ENCODE results near the gene KRT34. TPM values are rescaled to one million over a fixed set of nuclear protein-coding genes. Genes with fewer than 3 reads are reported as not detected.
"Not testable (repeated sequence)": the region's sequence is repeated elsewhere in the genome, so short reads cannot be mapped to it uniquely, and the experiment has no call there.

KRT34 gene
- total RNA-seq, 1 donor from 2014 or later, result not detected

GRCh38 chr17:41403404-41404023 is 21.4 kb upstream of the KRT34 start:
- intact Hi-C loops (cut with DNase I), result no loop called here
- Histone ChIP-seq H3K27me3 (ENCODE audit: low read depth) (no peaks in the 10 kb centered on the region), H3K4me3 (no peak overlapping the region), H3K27ac (no peak overlapping the region), H3K36me3 (no peaks in the 10 kb centered on the region), H3K4me1 (no peaks in the 10 kb centered on the region), H3K9me3 (no peaks in the 10 kb centered on the region)
- no peak for ATAC-seq
- TF ChIP-seq CTCF (IDR thresholded peaks at IDR 0.05), result no peak
- no peak for DNase-seq

- H3K27ac ChIP-seq, result no peak overlapping the region
- intact Hi-C loops (cut with DNase I), result no loop called here
- TF ChIP-seq CTCF (IDR thresholded peaks at IDR 0.05), result no peak
- H3K9me3 ChIP-seq, result no peaks in the 10 kb centered on the region
- H3K27me3 ChIP-seq (ENCODE audit: low read depth), result no peaks in the 10 kb centered on the region
- ATAC-seq (no peak), DNase-seq (no peak)
- H3K4me1 ChIP-seq, result no peaks in the 10 kb centered on the region
- H3K36me3 ChIP-seq, result no peaks in the 10 kb centered on the region
- no peak overlapping the region for H3K4me3 ChIP-seq
These were observed 20.1 kb upstream of the KRT34 start for GRCh38 chr17:41402161-41402560.

GRCh38 chr17:41396996-41397660 is 15.0 kb upstream of the KRT34 start, which contains the start of gene KRT31:
Gene KRT31 (minus strand): TSS chr17:41397608. CDS start chr17:41397539, 69 bp downstream.
- no peaks in the 10 kb centered on the region for H3K36me3 ChIP-seq
- DNase-seq (no peak), ATAC-seq (no peak)
- H3K27me3 ChIP-seq (ENCODE audit: low read depth), result no peaks in the 10 kb centered on the region
- no peak within 1 kb of the TSS for H3K27ac ChIP-seq
- no peak within 1 kb of the TSS for H3K4me3 ChIP-seq
- intact Hi-C loops (cut with DNase I), result no loop called here
- TF ChIP-seq CTCF (IDR thresholded peaks at IDR 0.05), result no peak
- H3K9me3 ChIP-seq, result no peaks in the 10 kb centered on the region
- no peaks in the 10 kb centered on the region for H3K4me1 ChIP-seq

- intact Hi-C loops (cut with DNase I), result no loop called here
- no peak for DNase-seq
- no peak for TF ChIP-seq CTCF (IDR thresholded peaks at IDR 0.05)
These were observed 14.2 kb upstream of the KRT34 start for GRCh38 chr17:41396340-41396739.

GRCh38 chr17:41395611-41396010 is 13.5 kb upstream of the KRT34 start:
- Histone ChIP-seq H3K27ac (no peak overlapping the region), H3K36me3 (no peaks in the 10 kb centered on the region), H3K4me3 (no peak overlapping the region), H3K4me1 (no peaks in the 10 kb centered on the region), H3K27me3 (ENCODE audit: low read depth) (no peaks in the 10 kb centered on the region), H3K9me3 (no peaks in the 10 kb centered on the region)
- DNase-seq (no peak), ATAC-seq (no peak)
- intact Hi-C loops (cut with DNase I), result no loop called here
- TF ChIP-seq CTCF (IDR thresholded peaks at IDR 0.05), result no peak

More at GRCh38 chr17:41396340-41396739, 14.2 kb upstream of the KRT34 start:
- H3K27me3 ChIP-seq (ENCODE audit: low read depth), result no peaks in the 10 kb centered on the region
- H3K9me3 ChIP-seq, result no peaks in the 10 kb centered on the region
- no peaks in the 10 kb centered on the region for H3K36me3 ChIP-seq
- H3K4me3 ChIP-seq, result no peak overlapping the region
- H3K4me1 ChIP-seq, result no peaks in the 10 kb centered on the region
- no peak for ATAC-seq
- H3K27ac ChIP-seq, result no peak overlapping the region

- H3K27me3 ChIP-seq (ENCODE audit: low read depth); DNase-seq; H3K36me3 ChIP-seq; H3K4me3 ChIP-seq; H3K4me1 ChIP-seq; intact Hi-C loops (cut with DNase I); H3K9me3 ChIP-seq; H3K27ac ChIP-seq; ATAC-seq: not testable (repeated sequence)
These were observed 12.9 kb upstream of the KRT34 start for GRCh38 chr17:41395044-41395443.

All from lower lobe of right lung (tissue), 2 donors.